HG03521 (cell line): ENCODE data around the gene MBOAT7.
A peak's percentile ranks its signal among the peaks of the same experiment; 100 is the strongest.
"Not testable (repeated sequence)": the region's sequence is repeated elsewhere in the genome, so short reads cannot be mapped to it uniquely, and the experiment has no call there.

Source experiments
- ATAC-seq: cut with Tn5 transposase; IDR thresholded peaks from one replicate; pipeline ENCODE4 v1.9.1; 2021; ENCODE audit warnings: mild to moderate bottlenecking, moderate library complexity; ENCODE audit not compliant: unreplicated experiment

The MBOAT7 gene

DNA sequence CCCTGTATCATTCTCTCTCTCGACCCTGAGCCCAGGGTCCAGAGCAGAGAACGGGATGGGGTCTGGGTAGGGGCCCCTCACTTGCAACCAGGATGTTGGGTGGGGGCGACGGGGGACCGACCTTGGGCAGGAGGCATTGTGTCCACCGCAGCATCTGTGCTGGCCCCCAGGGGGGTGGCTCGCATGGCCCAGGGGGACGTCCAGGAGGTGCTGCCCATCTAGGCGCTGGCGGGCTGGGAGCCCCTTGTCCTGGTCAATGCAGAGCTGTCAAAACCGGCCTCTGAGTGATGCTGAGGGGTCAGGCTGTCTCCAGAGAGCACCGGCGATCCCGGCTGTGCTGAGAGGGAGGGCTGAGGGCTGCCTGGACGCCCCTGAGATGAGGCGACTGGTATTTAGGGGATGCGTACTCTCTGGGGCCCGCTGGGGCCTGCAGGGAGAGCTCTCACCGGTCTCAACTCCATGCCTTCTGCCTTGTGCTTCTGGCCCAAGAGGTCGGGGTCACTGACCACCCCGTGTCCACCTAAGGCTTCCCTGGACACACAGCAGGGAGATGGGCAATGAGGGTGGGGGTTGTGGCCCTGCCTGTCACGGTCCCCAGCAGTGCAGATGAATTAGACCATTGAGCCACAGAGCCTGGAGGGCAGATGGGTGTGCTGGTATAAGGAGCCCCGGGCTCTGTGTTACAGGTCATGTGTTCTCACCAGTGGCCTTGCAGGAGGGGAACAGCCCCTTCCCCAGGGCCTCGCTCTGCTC is 19.9 kb upstream of the MBOAT7 start:
- ATAC-seq: no peak

DNA sequence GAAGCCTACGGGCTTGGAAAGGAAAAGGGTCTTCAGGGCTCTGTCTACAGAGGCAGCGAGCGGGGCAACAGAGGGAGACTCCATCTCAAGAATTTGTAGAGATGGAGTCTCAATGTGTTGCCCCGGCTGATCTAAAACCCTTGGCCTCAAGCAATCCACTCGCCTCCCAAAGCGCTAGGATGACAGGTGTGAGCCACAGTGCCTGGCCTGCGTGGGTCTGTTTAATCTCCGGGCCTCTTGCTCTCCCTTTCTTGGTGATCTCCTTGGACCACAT is 19.3 kb upstream of the MBOAT7 start:
- no peak for ATAC-seq

DNA sequence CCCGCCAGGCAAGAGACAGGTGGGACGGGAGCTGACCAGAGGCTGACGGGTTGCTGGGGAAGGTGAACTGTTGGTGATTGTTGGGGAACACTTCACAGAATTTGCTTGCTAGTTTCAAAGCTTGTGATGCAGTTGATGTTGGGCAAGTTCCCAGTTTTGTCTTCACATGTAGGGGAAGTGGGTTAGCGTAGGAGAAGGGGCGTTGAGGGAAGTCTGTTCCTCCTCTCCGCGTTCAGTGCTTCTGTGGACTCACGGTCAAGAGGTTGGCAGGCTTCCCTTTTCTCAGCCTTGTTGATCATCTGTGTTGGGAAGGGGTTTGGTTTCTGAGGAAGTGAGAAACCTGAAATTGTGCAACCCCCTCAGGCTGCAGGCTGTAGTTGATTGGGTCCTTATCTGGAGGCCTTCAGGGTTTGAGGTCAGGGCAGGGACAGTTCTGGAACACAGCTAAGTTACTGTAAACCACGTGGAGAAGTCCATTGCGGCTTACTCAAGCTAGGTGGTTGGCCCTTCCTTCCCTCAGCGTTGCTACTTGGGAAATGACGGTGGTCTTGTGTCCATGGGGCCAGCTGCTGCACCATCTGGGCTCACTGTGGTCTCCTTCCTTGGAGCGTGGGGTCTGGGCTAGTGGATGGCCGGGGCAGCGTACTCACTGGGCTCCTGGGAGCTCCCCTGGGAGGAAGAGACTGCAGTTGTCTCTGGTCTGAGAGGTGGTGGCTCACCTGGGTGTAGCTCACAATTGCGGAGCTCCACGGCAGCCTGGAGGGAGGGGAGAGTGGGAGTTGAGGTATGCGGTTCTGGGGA is 18.8 kb upstream of the MBOAT7 start:
- peak; percentile 39 for ATAC-seq

DNA sequence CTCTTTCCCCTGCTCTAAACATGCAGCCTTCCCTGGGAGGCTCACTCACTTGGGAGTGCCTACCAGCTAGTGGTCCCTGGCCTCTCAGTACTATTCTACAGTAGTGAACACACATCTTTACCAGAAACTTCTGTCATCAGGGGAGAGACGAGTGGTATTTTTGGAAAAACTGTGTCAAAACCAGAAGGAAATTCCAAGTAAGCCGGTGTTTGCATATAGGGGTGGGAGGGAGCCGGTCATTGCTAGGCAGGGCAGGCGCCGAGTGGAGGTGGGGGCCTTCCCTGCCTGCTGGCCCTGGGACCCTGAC is 18.2 kb upstream of the MBOAT7 start:
- ATAC-seq: no peak

DNA sequence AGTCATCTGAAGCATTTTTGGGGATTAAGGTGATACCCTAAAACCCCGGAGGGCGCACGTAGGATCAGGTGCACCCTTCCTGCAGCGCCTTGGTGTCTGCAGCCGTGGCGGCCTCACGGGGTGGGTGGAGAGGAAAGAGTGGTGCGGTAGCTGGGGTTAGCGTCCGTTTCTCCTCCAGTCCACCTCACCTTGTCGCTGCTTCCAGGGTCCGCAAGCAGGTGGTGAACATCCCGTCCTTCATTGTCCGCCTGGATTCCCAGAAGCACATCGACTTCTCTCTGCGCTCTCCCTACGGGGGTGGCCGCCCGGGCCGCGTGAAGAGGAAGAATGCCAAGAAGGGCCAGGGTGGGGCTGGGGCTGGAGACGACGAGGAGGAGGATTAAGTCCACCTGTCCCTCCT is 17.8 kb upstream of the MBOAT7 start:
- ATAC-seq: not testable (repeated sequence)

DNA sequence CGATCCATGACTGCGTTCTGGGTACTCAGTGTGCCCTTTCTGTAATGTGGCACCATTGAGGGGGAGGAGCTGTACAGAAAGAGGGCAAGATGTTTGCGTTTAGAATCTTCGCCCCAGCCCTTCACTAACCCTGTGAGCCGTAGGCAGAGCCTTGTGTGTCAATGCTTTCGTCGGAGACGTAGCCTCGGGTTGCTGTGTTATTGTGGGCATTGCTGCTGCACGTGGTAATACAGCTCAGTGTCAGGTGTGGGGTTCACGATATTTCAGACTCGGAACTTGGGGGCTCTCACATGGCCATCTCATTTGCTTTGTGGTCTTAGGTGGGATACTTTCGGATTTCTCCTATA is 17.4 kb upstream of the MBOAT7 start:
- no peak for ATAC-seq

DNA sequence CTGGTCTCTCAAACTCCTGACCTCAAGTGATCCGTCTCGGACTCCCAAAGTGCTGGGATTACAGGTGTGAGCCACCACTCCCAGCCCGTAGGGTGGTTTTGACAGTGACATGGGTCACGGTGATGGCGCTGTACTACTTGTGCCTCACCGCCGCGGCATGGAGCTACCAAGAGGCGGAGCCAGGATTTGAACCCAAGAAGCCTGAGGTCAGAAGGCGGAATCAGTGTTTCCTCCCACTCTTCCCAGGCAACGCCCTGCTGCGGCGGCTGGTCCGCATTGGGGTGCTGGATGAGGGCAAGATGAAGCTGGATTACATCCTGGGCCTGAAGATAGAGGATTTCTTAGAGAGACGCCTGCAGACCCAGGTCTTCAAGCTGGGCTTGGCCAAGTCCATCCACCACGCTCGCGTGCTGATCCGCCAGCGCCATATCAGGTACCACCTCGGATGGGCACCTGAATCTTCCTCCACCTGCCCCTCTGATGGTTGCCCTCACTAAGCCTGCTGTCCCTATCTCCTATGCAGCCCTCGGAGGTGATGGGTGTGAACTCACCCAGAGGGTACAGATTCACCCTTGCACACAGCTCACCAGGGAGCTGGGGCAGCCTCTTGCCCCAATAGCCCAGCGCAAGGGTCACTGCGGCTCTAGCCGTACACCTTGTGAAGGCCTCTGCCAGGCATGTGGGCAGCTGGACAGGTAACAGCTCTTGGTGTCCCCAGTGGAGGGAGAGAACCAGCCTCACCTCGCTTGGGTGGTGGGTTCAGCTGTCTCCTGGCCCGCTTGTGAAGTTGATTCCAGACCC is 16.9 kb upstream of the MBOAT7 start:
- ATAC-seq: no peak

DNA sequence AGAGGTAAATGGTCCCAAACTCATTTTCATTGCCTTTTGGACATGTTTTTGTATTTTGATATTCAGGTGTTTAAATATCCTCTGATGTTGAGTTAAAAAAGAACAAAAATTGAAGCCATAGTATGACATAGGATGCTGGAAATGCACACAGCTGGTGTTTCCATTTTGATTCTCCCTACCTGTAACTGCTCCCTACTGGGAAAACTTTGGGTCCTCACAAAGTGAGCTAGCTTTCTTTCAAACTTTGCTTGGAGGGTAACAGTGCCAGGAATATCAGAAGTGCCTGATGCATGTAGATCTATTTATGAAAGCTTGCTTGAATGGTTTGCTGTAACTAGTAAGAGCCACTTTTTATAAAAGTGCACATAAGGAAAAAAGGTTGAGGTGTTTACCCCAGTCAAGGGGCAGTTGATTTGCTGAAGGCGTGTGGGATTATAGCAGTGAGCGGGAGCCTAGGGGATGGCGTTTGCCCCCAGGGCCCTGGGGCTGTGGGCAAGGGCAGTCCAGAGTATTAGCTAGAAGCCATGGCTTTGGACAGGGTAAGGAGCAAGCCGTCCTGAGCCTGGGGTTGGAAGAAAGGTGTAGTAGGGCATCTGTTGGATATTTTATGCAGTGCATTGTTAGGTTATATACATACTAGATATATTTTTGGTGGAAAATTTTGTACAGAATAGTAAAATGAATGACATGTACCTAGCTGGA is 15.5 kb upstream of the MBOAT7 start:
- ATAC-seq: no peak

DNA sequence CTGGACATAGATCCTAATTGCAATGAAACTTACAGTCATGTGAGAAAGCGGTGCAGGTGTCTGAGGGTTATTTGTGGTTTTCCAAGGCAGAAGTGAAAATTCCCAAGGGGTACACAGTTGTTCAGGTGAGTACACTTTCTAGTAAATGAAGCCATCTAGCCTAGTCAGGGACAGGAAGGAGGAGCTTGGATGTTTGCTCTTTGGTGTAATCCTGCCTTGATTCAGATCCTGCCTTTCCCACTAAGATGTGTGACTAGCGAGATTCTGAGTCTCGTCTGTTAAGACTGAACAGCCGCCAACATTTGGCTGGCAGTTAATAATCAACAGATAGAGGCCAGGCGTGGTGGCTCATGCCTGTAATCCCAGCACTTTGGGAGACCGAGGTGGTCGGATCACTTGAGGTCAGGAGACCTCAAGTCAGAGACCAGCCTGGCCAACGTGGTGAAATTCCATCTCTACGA is 13.8 kb upstream of the MBOAT7 start:
- ATAC-seq: no peak

DNA sequence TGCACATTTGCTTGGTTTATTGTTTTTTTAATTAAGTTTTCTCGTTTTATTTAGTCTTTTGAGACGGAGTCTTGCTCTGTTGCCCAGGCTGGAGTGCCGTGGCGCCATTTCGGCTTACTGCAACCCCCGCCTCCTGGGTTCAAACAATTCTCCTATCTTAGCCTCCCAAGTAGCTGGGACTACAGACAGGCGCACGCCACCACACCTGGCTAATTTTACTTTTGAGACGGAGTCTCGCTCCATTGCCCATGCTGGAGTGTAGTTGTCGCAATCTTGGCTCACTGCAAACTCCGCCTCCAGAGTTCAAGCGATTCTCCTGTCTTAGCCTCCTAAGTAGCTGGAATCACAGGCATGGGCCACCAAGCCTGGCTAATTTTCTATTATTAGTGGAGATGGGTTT is 12.6 kb upstream of the MBOAT7 start:
- no peak for ATAC-seq

DNA sequence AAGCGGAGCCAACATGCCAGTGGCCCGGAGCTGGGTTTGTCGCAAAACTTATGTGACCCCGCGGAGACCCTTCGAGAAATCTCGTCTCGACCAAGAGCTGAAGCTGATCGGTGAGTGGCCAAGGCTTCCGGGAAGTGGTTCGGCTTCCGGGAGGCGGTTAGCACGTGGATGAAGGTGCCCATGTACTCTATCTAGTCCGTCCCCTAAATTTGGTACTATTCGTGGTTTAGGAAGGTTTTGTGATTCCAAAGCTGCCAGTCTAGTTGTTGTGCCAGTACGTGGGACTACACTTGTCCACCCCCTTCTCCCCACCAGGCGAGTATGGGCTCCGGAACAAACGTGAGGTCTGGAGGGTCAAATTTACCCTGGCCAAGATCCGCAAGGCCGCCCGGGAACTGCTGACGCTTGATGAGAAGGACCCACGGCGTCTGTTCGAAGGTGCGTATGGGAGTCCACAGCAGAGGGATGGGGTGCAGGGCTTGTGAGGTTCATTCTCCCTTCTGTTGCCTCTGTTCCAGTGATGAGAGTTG is 11.9 kb upstream of the MBOAT7 start:
- ATAC-seq: no peak

DNA sequence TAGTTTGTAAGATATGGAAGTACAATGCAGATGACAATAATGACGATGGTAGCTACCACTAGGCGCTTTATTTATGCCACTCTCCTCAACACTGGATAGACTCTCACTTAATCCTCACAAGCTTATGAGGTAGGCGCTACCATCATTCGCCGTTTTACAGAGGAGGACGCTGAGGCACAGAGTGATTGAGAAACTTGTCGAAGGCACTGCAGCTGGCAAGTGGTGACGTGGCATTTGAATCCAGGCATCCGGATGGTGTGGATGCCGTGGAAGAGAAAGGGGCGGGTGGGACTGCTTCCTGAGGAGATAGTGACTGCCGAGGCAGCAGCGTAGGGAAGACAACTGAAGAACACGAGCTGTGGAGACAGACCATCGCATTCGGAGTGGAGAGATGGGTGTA is 10.0 kb upstream of the MBOAT7 start:
- ATAC-seq: no peak

DNA sequence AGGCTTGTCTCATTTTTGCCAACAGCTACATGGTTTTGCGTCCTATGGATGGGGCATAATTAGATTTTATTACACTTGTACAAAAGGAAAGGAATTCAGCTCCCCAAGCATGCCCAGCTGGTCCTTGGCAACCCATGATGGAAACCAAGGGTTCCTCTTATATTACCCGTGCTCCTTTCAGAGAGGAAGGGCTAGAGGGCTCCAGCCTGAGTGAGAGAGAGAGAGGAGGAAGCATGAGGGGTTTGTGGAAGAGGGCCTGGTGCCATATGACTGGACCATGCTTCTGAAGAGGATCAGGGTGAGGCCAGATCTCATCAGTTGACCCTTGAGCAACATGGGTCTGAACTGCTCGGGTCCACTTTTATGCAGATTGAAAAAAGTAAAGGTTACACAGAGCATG is 7.7 kb upstream of the MBOAT7 start:
- no peak for ATAC-seq

DNA sequence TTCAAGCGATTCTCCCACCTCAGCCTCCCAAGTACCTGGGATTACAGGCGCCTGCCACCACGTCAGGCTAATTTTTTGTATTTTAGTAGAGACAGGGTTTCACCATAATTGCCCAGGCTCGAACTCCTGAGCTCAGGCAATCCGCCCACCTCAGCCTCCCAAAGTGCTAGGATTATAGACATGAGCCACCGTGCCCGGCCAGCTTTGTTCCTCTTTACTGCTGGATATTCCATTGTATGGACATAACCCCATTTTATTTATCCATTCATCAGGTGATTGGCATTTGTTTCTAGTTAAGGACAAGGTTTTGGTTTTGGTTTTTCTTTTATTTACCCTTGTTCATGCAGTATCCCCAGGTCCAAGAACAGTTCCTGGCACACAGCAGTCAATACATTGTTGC is 7.2 kb upstream of the MBOAT7 start:
- ATAC-seq: no peak

DNA sequence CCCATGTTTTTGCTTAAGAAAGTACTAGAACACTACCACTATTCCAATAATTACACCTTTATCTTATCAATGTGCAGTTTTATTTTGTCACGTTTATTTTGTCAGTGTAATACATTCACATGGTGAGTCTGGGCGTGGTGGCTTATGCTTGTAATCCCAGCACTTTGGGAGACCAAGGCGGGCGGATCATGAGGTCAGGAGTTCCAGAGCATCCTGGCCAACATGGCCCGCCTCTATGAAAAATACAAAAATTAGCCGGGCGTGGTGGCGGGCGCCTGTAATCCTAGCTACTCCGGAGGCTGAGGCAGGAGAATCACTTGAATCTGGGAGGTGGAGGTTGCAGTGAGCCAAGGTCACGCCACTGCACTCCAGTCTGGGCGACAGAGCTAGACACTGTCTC is 5.1 kb upstream of the MBOAT7 start:
- ATAC-seq: not testable (repeated sequence)

DNA sequence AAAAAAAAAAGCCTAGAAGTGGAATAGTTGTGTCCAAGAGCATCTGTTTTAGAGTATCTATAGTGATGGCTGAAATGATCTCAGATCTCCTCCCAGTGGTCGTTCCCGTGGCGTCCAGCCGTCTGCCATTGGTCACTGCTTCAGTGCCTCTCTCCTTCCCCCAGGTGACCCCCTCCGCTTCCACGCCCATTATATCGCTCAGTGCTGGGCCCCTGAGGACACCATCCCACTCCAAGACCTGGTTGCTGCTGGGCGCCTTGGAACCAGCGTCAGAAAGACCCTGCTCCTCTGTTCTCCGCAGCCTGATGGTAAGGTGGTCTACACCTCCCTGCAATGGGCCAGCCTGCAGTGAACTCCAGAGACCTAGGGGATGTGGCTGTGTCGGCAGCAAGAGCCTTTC is 3.6 kb upstream of the MBOAT7 start:
- ATAC-seq: no peak

DNA sequence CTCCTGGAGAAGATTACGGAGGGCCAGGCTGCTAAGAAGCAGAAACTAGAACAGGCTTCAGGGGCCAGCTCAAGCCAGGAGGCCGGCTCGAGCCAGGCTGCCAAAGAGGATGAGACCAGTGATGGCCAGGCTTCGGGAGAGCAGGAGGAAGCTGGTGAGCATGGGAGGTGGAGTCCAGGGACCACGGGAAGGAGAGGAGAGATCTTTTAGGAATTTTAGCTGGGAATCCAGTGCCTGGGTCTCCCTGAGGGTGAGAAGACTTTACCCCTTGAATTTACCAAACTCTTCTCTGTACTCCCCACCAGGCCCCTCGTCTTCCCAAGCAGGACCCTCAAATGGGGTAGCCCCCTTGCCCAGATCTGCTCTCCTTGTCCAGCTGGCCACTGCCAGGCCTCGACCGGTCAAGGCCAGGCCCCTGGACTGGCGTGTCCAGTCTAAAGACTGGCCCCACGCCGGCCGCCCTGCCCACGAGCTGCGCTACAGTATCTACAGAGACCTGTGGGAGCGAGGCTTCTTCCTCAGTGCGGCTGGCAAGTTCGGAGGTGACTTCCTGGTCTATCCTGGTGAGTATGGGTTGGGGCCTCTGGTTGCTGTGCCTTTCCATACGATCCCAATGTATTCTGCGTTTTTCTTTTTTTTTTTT is 2.6 kb upstream of the MBOAT7 start:
- ATAC-seq: no peak

DNA sequence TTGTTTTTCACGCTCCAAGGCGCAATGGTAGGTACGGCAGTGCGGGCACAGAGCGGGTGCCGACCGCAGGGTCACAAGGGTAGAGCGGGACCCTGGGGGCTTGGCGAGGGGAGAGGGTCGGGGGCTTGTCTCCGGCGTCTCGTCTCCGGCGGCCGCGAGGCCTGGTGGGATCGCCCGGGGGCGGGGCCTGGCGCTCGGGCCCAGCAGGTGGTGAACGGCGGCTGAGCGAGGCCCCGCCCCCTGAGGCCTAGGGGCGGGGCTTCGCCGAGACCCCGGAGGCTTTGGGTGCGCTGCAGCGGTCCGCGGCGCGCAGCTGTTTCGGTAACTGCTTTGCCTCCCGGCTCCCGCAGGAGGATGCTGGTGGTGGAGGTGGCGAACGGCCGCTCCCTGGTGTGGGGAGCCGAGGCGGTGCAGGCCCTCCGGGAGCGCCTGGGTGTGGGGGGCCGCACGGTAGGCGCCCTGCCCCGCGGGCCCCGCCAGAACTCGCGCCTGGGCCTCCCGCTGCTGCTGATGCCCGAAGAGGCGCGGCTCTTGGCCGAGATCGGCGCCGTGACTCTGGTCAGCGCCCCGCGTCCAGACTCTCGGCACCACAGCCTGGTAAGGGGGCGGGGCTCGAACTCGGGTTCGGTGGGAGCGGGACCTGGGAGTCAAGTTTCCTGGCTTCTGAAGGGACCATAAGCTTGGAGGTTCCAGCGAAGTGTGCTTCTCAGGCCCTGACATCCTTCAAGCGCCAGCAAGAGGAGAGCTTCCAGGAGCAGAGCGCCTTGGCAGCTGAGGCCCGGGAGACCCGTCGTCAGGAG is 1.8 kb upstream of the MBOAT7 start, which contains the start of gene TSEN34:
TSS of gene TSEN34 (plus strand) at position 298 of the 800 bp plus-strand sequence. CDS start at position 355, 57 bp downstream.
- peak; percentile 27 for ATAC-seq

DNA sequence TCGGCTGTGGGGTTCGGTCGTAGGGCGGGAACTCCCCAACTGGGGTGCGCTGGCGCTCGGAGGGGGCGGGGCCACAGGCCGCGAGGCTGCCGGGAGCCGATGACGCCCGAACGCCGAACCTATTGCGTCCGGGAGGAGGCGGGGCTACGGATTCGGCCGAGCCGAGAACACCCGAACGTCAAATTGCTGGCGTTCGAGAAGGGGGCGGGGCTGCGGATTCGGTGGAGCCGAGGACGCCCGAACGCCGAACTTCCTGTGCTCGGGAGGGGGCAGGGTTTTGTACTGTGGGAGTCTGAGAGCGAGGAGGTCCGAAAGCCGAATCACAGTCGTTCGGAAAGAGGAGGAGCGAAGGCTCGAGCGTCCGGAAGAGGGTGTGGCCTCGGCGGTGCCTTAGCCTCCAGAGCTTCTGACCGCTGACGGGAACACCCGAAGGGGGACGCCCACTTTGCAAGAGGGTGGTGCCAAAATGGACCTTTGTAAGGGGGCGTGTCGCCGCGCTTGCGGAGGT is 1.2 kb upstream of the MBOAT7 start:
- ATAC-seq: peak; percentile 43
